Measurements from ENCODE around the gene HP1BP3.

HP1BP3 gene

DNA sequence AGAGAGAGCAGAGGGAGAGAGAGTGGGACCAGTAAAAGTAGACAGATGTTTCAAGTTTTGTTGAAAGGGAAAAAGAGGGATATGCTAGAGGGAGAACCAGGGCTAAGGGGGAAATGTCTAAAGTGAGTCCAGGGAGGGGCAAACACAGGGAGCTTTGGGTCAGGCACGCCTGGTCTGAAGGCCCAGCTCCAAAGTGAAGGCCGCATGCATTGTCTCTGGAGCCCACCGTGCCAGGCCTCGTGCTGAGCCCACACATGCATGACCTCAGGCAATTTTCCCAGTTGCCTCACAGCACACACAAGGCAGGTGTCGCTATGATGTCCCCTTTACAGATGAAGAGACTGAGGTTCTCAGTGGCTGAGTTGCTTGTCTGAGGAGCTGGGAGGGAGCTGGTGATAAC lies 85.3 kb downstream of the HP1BP3 start:
- Histone ChIP-seq H3K4me1 (ENCODE audit: control insufficient read depth, low read length) (peaks cover 4% of the 10 kb centered on the region), H3K4me3 (ENCODE audit: low read length) (no peak overlapping the region), H3K27me3 (ENCODE audit: control insufficient read depth, low read length) (no peaks in the 10 kb centered on the region), H3K27ac (ENCODE audit: low read depth, low read length) (no peak overlapping the region), H3K79me2 (ENCODE audit: control insufficient read depth, low read length) (no peaks in the 10 kb centered on the region), H3F3A (ENCODE audit: control insufficient read depth, insufficient read depth) (no peaks in the 10 kb centered on the region), H3K4me2 (ENCODE audit: low read length) (no peak overlapping the region), H3K9me3 (ENCODE audit: control insufficient read depth, insufficient read depth, low read length) (no peaks in the 10 kb centered on the region), H4K20me1 (ENCODE audit: control insufficient read depth, insufficient read depth, low read depth, low read length) (no peaks in the 10 kb centered on the region), H3K36me3 (ENCODE audit: control insufficient read depth, low read length) (no peaks in the 10 kb centered on the region), H3K9me2 (replicated peaks; ENCODE audit: control insufficient read depth, low read length) (no peaks in the 10 kb centered on the region)
- TF ChIP-seq EZH2phosphoT487 (IDR thresholded peaks at IDR 0.05; ENCODE audit: borderline replicate concordance, low read length) = no peak
- TF ChIP-seq, protein P1, sequence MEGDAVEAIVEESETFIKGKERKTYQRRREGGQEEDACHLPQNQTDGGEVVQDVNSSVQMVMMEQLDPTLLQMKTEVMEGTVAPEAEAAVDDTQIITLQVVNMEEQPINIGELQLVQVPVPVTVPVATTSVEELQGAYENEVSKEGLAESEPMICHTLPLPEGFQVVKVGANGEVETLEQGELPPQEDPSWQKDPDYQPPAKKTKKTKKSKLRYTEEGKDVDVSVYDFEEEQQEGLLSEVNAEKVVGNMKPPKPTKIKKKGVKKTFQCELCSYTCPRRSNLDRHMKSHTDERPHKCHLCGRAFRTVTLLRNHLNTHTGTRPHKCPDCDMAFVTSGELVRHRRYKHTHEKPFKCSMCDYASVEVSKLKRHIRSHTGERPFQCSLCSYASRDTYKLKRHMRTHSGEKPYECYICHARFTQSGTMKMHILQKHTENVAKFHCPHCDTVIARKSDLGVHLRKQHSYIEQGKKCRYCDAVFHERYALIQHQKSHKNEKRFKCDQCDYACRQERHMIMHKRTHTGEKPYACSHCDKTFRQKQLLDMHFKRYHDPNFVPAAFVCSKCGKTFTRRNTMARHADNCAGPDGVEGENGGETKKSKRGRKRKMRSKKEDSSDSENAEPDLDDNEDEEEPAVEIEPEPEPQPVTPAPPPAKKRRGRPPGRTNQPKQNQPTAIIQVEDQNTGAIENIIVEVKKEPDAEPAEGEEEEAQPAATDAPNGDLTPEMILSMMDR (IDR thresholded peaks at IDR 0.05; ENCODE audit: low read depth, low read length, poor library complexity, severe bottlenecking) = no peak

DNA sequence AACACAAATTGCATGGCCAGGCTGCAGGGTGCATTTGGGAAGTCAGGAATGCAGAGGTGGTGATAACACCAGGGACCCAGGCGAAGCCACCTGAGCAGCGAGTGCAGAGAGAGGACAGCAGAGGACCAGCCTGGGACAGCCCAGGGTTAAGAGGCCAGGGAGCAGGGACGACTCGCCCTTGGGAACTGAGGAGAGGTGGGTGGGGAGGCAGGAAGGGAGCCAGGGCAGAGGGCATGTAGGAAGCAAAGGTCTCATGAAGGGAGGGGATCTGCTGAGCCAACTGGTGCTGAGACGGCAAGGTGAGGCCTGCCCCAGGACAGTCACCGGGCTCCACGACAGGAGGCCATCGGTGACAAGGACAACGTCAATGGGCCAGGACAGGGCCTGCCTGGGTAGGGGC lies 85.7 kb downstream of the HP1BP3 start:
- Histone ChIP-seq H3K27ac (ENCODE audit: low read depth, low read length) (no peak overlapping the region), H3K4me3 (ENCODE audit: low read length) (no peak overlapping the region), H3K9me3 (ENCODE audit: control insufficient read depth, insufficient read depth, low read length) (no peaks in the 10 kb centered on the region), H3K9me2 (replicated peaks; ENCODE audit: control insufficient read depth, low read length) (no peaks in the 10 kb centered on the region), H4K20me1 (ENCODE audit: control insufficient read depth, insufficient read depth, low read depth, low read length) (no peaks in the 10 kb centered on the region), H3K36me3 (ENCODE audit: control insufficient read depth, low read length) (no peaks in the 10 kb centered on the region), H3K4me2 (ENCODE audit: low read length) (no peak overlapping the region), H3K4me1 (ENCODE audit: control insufficient read depth, low read length) (peaks cover 4% of the 10 kb centered on the region), H3K27me3 (ENCODE audit: control insufficient read depth, low read length) (no peaks in the 10 kb centered on the region), H3K79me2 (ENCODE audit: control insufficient read depth, low read length) (no peaks in the 10 kb centered on the region), H3F3A (ENCODE audit: control insufficient read depth, insufficient read depth) (no peaks in the 10 kb centered on the region)
- no peak for TF ChIP-seq EZH2phosphoT487 (IDR thresholded peaks at IDR 0.05; ENCODE audit: borderline replicate concordance, low read length)
- TF ChIP-seq, protein P1 (IDR thresholded peaks at IDR 0.05; ENCODE audit: low read depth, low read length, poor library complexity, severe bottlenecking) = no peak

DNA sequence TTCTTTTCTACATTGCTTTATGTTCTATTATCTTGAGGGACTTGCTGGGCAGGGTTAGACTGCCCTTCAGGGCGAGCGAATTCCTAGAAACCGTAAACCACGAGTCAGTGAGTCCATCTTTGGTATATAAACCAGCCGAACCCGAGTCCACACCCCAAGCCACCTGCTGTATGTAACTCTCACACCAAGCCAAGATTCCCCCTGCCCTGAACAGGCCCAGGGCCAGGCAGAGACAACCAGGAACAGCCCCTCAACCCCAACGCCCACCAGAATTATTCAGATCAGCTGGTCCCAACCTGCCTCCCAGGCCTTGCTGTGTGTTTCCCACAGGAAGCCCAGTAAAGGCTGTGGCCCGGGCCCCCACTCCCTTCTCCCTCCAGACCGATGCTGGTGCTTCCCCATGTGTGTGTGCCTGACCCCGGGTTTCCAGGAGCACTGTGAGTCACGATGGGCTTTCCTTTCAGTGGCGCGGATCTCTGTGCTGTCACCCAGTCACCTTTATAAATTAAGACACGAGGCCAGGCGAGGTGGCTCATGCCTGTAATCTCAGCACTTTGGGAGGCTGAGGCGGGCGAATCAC lies 86.4 kb downstream of the HP1BP3 start:
- TF ChIP-seq EZH2phosphoT487 (IDR thresholded peaks at IDR 0.05; ENCODE audit: borderline replicate concordance, low read length) = no peak
- TF ChIP-seq, protein P1 (IDR thresholded peaks at IDR 0.05; ENCODE audit: low read depth, low read length, poor library complexity, severe bottlenecking) = no peak
- no peaks in the 10 kb centered on the region for H3K79me2 ChIP-seq (ENCODE audit: control insufficient read depth, low read length)
- H3K9me3 ChIP-seq (ENCODE audit: control insufficient read depth, insufficient read depth, low read length) = no peaks in the 10 kb centered on the region
- no peaks in the 10 kb centered on the region for H3K9me2 ChIP-seq (replicated peaks; ENCODE audit: control insufficient read depth, low read length)
- H3K4me3 ChIP-seq (ENCODE audit: low read length) = no peak overlapping the region
- no peaks in the 10 kb centered on the region for H4K20me1 ChIP-seq (ENCODE audit: control insufficient read depth, insufficient read depth, low read depth, low read length)
- no peaks in the 10 kb centered on the region for H3K27me3 ChIP-seq (ENCODE audit: control insufficient read depth, low read length)
- H3K27ac ChIP-seq (ENCODE audit: low read depth, low read length) = no peak overlapping the region
- H3K4me1 ChIP-seq (ENCODE audit: control insufficient read depth, low read length) = peaks cover 7% of the 10 kb centered on the region
- H3K4me2 ChIP-seq (ENCODE audit: low read length) = no peak overlapping the region
- no peaks in the 10 kb centered on the region for H3F3A ChIP-seq (ENCODE audit: control insufficient read depth, insufficient read depth)
- no peaks in the 10 kb centered on the region for H3K36me3 ChIP-seq (ENCODE audit: control insufficient read depth, low read length)

All from DOHH2 (cell line).